GM19023 (cell line): Measurements from ENCODE around the gene WDR88.
"Not testable (repeated sequence)": the region's sequence is repeated elsewhere in the genome, so short reads cannot be mapped to it uniquely, and the experiment has no call there.

ENCODE experiments used
- ATAC-seq: cut with Tn5 transposase; IDR thresholded peaks from one replicate; pipeline ENCODE4 v1.9.1; 2021; ENCODE audit warnings: mild to moderate bottlenecking, moderate library complexity; ENCODE audit not compliant: unreplicated experiment

Gene WDR88

GRCh38 chr19:33208904-33209849 lies 77.3 kb downstream of the WDR88 start:
- no peak for ATAC-seq

GRCh38 chr19:33209850-33210230 lies 77.9 kb downstream of the WDR88 start:
- ATAC-seq, result not testable (repeated sequence)

- ATAC-seq, result no peak
Measured at GRCh38 chr19:33210266-33210940, 78.5 kb downstream of the WDR88 start.

- ATAC-seq, result no peak
Measured at GRCh38 chr19:33211794-33212435, 80.0 kb downstream of the WDR88 start.

GRCh38 chr19:33212436-33213172 lies 80.7 kb downstream of the WDR88 start:
- ATAC-seq, result no peak

GRCh38 chr19:33214596-33214995 lies 82.7 kb downstream of the WDR88 start:
- ATAC-seq, result no peak

- ATAC-seq, result no peak
Measured at GRCh38 chr19:33215438-33216197, 83.7 kb downstream of the WDR88 start.

- ATAC-seq, result no peak
Measured at GRCh38 chr19:33216198-33216830, 84.4 kb downstream of the WDR88 start.

- no peak for ATAC-seq
Measured at GRCh38 chr19:33217881-33218280, 86.0 kb downstream of the WDR88 start.

- ATAC-seq, result no peak
Measured at GRCh38 chr19:33219261-33219815, 87.4 kb downstream of the WDR88 start.

- ATAC-seq, result no peak
Measured at GRCh38 chr19:33220115-33220514, 88.2 kb downstream of the WDR88 start.

- no peak for ATAC-seq
Measured at GRCh38 chr19:33220735-33221134, 88.8 kb downstream of the WDR88 start.

- no peak for ATAC-seq
Measured at GRCh38 chr19:33221638-33222037, 89.7 kb downstream of the WDR88 start.

- ATAC-seq, result not testable (repeated sequence)
Measured at GRCh38 chr19:33222255-33222654, 90.3 kb downstream of the WDR88 start.

- ATAC-seq, result no peak
Measured at GRCh38 chr19:33224694-33225457, 93.0 kb downstream of the WDR88 start.
